HEK293 (cell line): ENCODE data around the gene PLEKHA5.

ENCODE experiments used
- CTCF ChIA-PET: fragments of 350-600 bp; formaldehyde crosslinking; extraction: SDS; loops from one replicate; lab custom pipeline; 2021; ENCODE audit warnings: antibody characterized with exemption; lab: Yijun Ruan, JAX
- POLR2A ChIA-PET: fragments of 300-600 bp; formaldehyde crosslinking; extraction: SDS; loops from one replicate; lab custom pipeline; 2020; ENCODE audit warnings: antibody characterized with exemption, inconsistent platforms; lab: Yijun Ruan, JAX
- H3K27ac ChIP-seq: fragments of 200-500 bp; sonication (Bioruptor generic); 2 replicates; pipeline ENCODE4 v1.5.1; 2014; ENCODE audit warnings: low read depth, low read length, control low read depth, inconsistent platforms; ENCODE audit errors: extremely low read depth
- H3K36me3 ChIP-seq, 2 experiments: fragments of 200-500 bp in 1 of 2; sonication (Bioruptor generic) in 1 of 2; 1 replicate in 1 of 2; 2 replicates in 1 of 2; pipeline ENCODE4 v1.5.1; 2014 to 2017; ENCODE audit warnings: inconsistent platforms in 2 of 2, low read length in 2 of 2; ENCODE audit not compliant: control insufficient read depth in 2 of 2, insufficient read depth in 1 of 2
- H3K4me1 ChIP-seq: fragments of 200-500 bp; sonication (Bioruptor generic); 2 replicates; pipeline ENCODE4 v1.5.1; 2014; ENCODE audit warnings: mild to moderate bottlenecking, low read length, inconsistent platforms; ENCODE audit not compliant: control insufficient read depth, insufficient read depth
- H3K4me3 ChIP-seq: 2 replicates; pipeline ENCODE4 v1.5.1; 2011; ENCODE audit warnings: low read depth, mild to moderate bottlenecking, control low read depth, low read length, moderate library complexity
- H3K9me3 ChIP-seq: fragments of 200-500 bp; sonication (Bioruptor generic); 2 replicates; pipeline ENCODE4 v1.5.1; 2014; ENCODE audit warnings: low read depth, low read length, inconsistent platforms; ENCODE audit not compliant: control insufficient read depth, insufficient read depth
- TCF7L2 ChIP-seq: IDR thresholded peaks from 2 replicates; pipeline ENCODE4 v1.6.1; 2011; ENCODE audit warnings: low read depth, mild to moderate bottlenecking, inconsistent platforms, low read length, moderate library complexity, borderline replicate concordance
- ZBTB1 ChIP-seq: fragments of 450-650 bp; formaldehyde crosslinking; IDR thresholded peaks from 2 replicates; pipeline ENCODE4 v1.5.1; 2016; ENCODE audit warnings: missing biosample characterization, missing genetic modification characterization
- ZBTB20 ChIP-seq: fragments of 450-650 bp; formaldehyde crosslinking; IDR thresholded peaks from 2 replicates; pipeline ENCODE4 v1.5.1; 2016; ENCODE audit warnings: missing biosample characterization, missing genetic modification characterization
- ZEB2 ChIP-seq: fragments of 450-650 bp; formaldehyde crosslinking; IDR thresholded peaks from 2 replicates; pipeline ENCODE4 v1.5.1; 2016; ENCODE audit warnings: missing biosample characterization, missing genetic modification characterization
- ZNF175 ChIP-seq: fragments of 450-650 bp; formaldehyde crosslinking; IDR thresholded peaks from 2 replicates; pipeline ENCODE4 v1.5.1; 2016; ENCODE audit warnings: missing biosample characterization, missing genetic modification characterization
- ZNF24 ChIP-seq: fragments of 450-650 bp; formaldehyde crosslinking; IDR thresholded peaks from 2 replicates; pipeline ENCODE4 v1.5.1; 2016; ENCODE audit warnings: missing biosample characterization, missing genetic modification characterization
- ZNF266 ChIP-seq: fragments of 450-650 bp; formaldehyde crosslinking; IDR thresholded peaks from 2 replicates; pipeline ENCODE4 v1.5.1; 2016; ENCODE audit warnings: missing biosample characterization, missing genetic modification characterization, low read depth
- ZNF292 ChIP-seq: fragments of 450-650 bp; formaldehyde crosslinking; IDR thresholded peaks from 2 replicates; pipeline ENCODE4 v1.5.1; 2016; ENCODE audit warnings: low read depth, missing biosample characterization, missing genetic modification characterization, borderline replicate concordance
- ZNF560 ChIP-seq: fragments of 450-650 bp; formaldehyde crosslinking; IDR thresholded peaks from 2 replicates; pipeline ENCODE4 v1.5.1; 2017; ENCODE audit warnings: missing biosample characterization, missing genetic modification characterization, borderline replicate concordance
- ZNF571 ChIP-seq: fragments of 450-650 bp; formaldehyde crosslinking; IDR thresholded peaks from 2 replicates; pipeline ENCODE4 v1.5.0; 2017; ENCODE audit warnings: missing biosample characterization, missing genetic modification characterization
- ZNF610 ChIP-seq: fragments of 450-650 bp; formaldehyde crosslinking; IDR thresholded peaks from 2 replicates; pipeline ENCODE4 v1.5.1; 2016; ENCODE audit warnings: missing biosample characterization, missing genetic modification characterization, borderline replicate concordance
- ZNF660 ChIP-seq: fragments of 450-650 bp; IDR thresholded peaks from 2 replicates; pipeline ENCODE4 v1.5.1; 2018; ENCODE audit warnings: missing biosample characterization, mild to moderate bottlenecking, missing genetic modification characterization
- TF ChIP-seq, protein P1 (sequence below): fragments of 450-650 bp; formaldehyde crosslinking; IDR thresholded peaks from 2 replicates; pipeline ENCODE4 v1.5.1; 2016; ENCODE audit warnings: missing biosample characterization, missing genetic modification characterization, borderline replicate concordance
- TF ChIP-seq, protein P2 (sequence below): fragments of 450-650 bp; formaldehyde crosslinking; IDR thresholded peaks from 2 replicates; pipeline ENCODE4 v1.5.1; 2016; ENCODE audit warnings: missing biosample characterization, missing genetic modification characterization
- TF ChIP-seq, protein P3 (sequence below): fragments of 450-650 bp; formaldehyde crosslinking; IDR thresholded peaks from 2 replicates; pipeline ENCODE4 v1.5.1; 2016; ENCODE audit warnings: missing biosample characterization, missing genetic modification characterization
- TF ChIP-seq, protein P4 (sequence below): fragments of 450-650 bp; formaldehyde crosslinking; IDR thresholded peaks from 2 replicates; pipeline ENCODE4 v1.5.1; 2016; ENCODE audit warnings: missing biosample characterization, missing genetic modification characterization
- TF ChIP-seq, protein P5 (sequence below): fragments of 450-650 bp; formaldehyde crosslinking; IDR thresholded peaks from 2 replicates; pipeline ENCODE4 v1.5.1; 2016; ENCODE audit warnings: missing biosample characterization, missing genetic modification characterization

PLEKHA5 gene

DNA sequence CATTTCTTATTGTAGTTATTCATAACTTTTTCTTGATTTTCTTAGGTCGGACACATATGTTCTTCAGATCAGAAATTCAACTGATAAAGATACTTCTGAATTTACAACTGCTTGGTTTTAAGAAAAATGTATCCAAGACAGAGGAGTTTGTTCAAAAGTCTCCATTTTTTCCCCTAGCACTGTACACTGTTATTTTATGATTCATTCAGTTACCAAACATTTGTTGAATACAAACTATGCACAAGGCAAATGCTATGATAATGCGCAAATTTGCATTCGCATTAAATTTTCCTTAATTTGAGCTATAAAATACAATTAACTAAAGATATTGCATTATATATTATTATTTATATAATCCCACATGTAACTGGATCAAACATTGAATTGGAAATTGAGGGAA lies 10.1 kb upstream of the PLEKHA5 start (continued):
- TF ChIP-seq, protein P1, sequence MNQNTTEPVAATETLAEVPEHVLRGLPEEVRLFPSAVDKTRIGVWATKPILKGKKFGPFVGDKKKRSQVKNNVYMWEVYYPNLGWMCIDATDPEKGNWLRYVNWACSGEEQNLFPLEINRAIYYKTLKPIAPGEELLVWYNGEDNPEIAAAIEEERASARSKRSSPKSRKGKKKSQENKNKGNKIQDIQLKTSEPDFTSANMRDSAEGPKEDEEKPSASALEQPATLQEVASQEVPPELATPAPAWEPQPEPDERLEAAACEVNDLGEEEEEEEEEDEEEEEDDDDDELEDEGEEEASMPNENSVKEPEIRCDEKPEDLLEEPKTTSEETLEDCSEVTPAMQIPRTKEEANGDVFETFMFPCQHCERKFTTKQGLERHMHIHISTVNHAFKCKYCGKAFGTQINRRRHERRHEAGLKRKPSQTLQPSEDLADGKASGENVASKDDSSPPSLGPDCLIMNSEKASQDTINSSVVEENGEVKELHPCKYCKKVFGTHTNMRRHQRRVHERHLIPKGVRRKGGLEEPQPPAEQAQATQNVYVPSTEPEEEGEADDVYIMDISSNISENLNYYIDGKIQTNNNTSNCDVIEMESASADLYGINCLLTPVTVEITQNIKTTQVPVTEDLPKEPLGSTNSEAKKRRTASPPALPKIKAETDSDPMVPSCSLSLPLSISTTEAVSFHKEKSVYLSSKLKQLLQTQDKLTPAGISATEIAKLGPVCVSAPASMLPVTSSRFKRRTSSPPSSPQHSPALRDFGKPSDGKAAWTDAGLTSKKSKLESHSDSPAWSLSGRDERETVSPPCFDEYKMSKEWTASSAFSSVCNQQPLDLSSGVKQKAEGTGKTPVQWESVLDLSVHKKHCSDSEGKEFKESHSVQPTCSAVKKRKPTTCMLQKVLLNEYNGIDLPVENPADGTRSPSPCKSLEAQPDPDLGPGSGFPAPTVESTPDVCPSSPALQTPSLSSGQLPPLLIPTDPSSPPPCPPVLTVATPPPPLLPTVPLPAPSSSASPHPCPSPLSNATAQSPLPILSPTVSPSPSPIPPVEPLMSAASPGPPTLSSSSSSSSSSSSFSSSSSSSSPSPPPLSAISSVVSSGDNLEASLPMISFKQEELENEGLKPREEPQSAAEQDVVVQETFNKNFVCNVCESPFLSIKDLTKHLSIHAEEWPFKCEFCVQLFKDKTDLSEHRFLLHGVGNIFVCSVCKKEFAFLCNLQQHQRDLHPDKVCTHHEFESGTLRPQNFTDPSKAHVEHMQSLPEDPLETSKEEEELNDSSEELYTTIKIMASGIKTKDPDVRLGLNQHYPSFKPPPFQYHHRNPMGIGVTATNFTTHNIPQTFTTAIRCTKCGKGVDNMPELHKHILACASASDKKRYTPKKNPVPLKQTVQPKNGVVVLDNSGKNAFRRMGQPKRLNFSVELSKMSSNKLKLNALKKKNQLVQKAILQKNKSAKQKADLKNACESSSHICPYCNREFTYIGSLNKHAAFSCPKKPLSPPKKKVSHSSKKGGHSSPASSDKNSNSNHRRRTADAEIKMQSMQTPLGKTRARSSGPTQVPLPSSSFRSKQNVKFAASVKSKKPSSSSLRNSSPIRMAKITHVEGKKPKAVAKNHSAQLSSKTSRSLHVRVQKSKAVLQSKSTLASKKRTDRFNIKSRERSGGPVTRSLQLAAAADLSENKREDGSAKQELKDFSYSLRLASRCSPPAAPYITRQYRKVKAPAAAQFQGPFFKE (tag by site-specific recombination), result no peak
- no peak for TF ChIP-seq ZNF24
- TF ChIP-seq, all 188 proteins: peak for 0

DNA sequence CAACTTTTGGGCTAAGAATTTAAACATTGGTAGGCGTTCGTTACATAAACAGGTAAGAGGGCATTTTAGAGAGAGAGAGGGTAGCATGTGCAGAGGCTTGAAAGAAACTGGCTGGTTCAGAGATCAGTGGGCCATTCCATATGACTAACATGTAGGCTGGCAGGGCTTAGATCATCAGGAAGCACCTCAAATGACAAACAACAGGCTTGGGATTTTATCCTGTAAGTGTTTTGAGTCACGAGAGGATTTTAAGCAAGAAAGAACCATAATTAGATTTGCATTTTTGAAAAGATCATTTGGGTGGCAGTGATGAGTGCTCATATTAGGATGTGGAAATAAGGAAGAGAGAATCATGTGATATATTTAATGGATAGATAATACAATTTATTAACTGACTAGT lies 8.7 kb upstream of the PLEKHA5 start:
- Histone ChIP-seq H3K4me1 (no peaks in the 10 kb centered on the region), H3K36me3 (no peaks in the 10 kb centered on the region), H3K27ac (no peak overlapping the region), H3K4me3 (no peak overlapping the region), H3K9me3 (no peaks in the 10 kb centered on the region)
- ChIA-PET POLR2A (no interaction called here), CTCF (no interaction called here)
- no peak for TF ChIP-seq ZNF266 (tag by site-specific recombination)
- TF ChIP-seq, protein P2, sequence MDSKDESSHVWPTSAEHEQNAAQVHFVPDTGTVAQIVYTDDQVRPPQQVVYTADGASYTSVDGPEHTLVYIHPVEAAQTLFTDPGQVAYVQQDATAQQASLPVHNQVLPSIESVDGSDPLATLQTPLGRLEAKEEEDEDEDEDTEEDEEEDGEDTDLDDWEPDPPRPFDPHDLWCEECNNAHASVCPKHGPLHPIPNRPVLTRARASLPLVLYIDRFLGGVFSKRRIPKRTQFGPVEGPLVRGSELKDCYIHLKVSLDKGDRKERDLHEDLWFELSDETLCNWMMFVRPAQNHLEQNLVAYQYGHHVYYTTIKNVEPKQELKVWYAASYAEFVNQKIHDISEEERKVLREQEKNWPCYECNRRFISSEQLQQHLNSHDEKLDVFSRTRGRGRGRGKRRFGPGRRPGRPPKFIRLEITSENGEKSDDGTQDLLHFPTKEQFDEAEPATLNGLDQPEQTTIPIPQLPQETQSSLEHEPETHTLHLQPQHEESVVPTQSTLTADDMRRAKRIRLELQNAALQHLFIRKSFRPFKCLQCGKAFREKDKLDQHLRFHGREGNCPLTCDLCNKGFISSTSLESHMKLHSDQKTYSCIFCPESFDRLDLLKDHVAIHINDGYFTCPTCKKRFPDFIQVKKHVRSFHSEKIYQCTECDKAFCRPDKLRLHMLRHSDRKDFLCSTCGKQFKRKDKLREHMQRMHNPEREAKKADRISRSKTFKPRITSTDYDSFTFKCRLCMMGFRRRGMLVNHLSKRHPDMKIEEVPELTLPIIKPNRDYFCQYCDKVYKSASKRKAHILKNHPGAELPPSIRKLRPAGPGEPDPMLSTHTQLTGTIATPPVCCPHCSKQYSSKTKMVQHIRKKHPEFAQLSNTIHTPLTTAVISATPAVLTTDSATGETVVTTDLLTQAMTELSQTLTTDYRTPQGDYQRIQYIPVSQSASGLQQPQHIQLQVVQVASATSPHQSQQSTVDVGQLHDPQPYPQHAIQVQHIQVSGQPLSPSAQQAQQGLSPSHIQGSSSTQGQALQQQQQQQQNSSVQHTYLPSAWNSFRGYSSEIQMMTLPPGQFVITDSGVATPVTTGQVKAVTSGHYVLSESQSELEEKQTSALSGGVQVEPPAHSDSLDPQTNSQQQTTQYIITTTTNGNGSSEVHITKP, result peak; percentile 62
- TF ChIP-seq, all 188 proteins: peak for 1

DNA sequence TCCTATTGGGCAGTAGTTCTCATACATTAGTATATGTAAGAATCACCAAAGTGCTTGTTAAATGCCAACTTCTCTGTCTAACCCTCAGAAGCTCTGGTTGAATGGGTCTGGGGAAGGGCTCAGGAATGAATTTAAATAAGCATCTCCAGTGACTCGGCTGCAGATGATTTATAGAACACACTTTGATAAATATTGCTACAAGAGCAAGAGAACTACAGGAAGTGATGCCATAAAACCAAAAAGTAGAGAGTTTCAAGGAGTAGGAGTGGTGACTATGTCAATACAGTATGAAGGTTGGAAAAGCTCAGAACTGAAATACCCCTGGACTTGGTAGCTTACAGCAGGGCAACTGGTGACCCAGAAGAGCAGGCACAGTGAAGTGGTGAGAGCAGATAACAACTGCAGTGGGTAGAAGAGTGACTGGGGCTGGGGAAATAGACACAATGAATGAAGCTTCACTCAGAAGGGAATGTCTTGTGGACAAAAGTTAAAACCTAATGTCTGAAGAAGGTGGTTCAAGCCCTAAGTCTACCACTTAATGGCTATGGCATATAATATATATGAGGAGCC lies 8.0 kb upstream of the PLEKHA5 start:
- Histone ChIP-seq H3K9me3 (no peaks in the 10 kb centered on the region), H3K27ac (no peak overlapping the region), H3K4me1 (no peaks in the 10 kb centered on the region), H3K4me3 (no peak overlapping the region), H3K36me3 (no peaks in the 10 kb centered on the region)
- CTCF ChIA-PET, result no interaction called here
- POLR2A ChIA-PET, result no interaction called here
- no peak for TF ChIP-seq TCF7L2
- TF ChIP-seq, protein P3, sequence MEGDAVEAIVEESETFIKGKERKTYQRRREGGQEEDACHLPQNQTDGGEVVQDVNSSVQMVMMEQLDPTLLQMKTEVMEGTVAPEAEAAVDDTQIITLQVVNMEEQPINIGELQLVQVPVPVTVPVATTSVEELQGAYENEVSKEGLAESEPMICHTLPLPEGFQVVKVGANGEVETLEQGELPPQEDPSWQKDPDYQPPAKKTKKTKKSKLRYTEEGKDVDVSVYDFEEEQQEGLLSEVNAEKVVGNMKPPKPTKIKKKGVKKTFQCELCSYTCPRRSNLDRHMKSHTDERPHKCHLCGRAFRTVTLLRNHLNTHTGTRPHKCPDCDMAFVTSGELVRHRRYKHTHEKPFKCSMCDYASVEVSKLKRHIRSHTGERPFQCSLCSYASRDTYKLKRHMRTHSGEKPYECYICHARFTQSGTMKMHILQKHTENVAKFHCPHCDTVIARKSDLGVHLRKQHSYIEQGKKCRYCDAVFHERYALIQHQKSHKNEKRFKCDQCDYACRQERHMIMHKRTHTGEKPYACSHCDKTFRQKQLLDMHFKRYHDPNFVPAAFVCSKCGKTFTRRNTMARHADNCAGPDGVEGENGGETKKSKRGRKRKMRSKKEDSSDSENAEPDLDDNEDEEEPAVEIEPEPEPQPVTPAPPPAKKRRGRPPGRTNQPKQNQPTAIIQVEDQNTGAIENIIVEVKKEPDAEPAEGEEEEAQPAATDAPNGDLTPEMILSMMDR (tag by site-specific recombination), result no peak
- no peak for TF ChIP-seq ZNF660 (tag by site-specific recombination)
- TF ChIP-seq ZNF560 (tag by site-specific recombination), result no peak
- TF ChIP-seq ZNF610 (tag by site-specific recombination), result no peak
- no peak for TF ChIP-seq ZBTB1 (tag by site-specific recombination)
- TF ChIP-seq, protein P4, sequence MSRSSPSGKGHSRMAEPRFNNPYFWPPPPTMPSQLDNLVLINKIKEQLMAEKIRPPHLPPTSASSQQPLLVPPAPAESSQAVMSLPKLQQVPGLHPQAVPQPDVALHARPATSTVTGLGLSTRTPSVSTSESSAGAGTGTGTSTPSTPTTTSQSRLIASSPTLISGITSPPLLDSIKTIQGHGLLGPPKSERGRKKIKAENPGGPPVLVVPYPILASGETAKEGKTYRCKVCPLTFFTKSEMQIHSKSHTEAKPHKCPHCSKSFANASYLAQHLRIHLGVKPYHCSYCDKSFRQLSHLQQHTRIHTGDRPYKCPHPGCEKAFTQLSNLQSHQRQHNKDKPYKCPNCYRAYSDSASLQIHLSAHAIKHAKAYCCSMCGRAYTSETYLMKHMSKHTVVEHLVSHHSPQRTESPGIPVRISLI (tag by site-specific recombination), result no peak
- no peak for TF ChIP-seq ZNF292 (tag by site-specific recombination)
- no peak for TF ChIP-seq ZEB2 (tag by site-specific recombination)
- no peak for TF ChIP-seq ZNF571 (tag by site-specific recombination)
- TF ChIP-seq, protein P5, sequence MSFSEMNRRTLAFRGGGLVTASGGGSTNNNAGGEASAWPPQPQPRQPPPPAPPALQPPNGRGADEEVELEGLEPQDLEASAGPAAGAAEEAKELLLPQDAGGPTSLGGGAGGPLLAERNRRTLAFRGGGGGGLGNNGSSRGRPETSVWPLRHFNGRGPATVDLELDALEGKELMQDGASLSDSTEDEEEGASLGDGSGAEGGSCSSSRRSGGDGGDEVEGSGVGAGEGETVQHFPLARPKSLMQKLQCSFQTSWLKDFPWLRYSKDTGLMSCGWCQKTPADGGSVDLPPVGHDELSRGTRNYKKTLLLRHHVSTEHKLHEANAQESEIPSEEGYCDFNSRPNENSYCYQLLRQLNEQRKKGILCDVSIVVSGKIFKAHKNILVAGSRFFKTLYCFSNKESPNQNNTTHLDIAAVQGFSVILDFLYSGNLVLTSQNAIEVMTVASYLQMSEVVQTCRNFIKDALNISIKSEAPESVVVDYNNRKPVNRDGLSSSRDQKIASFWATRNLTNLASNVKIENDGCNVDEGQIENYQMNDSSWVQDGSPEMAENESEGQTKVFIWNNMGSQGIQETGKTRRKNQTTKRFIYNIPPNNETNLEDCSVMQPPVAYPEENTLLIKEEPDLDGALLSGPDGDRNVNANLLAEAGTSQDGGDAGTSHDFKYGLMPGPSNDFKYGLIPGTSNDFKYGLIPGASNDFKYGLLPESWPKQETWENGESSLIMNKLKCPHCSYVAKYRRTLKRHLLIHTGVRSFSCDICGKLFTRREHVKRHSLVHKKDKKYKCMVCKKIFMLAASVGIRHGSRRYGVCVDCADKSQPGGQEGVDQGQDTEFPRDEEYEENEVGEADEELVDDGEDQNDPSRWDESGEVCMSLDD (tag by site-specific recombination), result no peak
- TF ChIP-seq ZNF24, result no peak
- TF ChIP-seq ZBTB20 (tag by site-specific recombination), result no peak
- no peak for TF ChIP-seq ZNF175
